Suppressor macrophage treated with lipopolysaccharide for 4 hours (primary cell): ENCODE measurements around the gene IRX3.
A peak's percentile ranks its signal among the peaks of the same experiment; 100 is the strongest.

ENCODE experiments used
- DNase-seq: peaks from one replicate; pipeline ENCODE4 v3.0.0-alpha.2; 2020

Gene IRX3

GRCh38 chr16:54286366-54287130 is at the start of gene IRX3:
Gene IRX3 (minus strand): TSS chr16:54286787. CDS start chr16:54286050, 737 bp downstream.
- DNase-seq = peak; percentile 17

- no peak for DNase-seq
Observed at GRCh38 chr16:54335230-54335629, 48.6 kb upstream of the IRX3 start.

GRCh38 chr16:54334208-54334607 is 47.6 kb upstream of the IRX3 start:
- no peak for DNase-seq

- no peak for DNase-seq
Observed at GRCh38 chr16:54331241-54332002, 44.8 kb upstream of the IRX3 start.

- no peak for DNase-seq
Observed at GRCh38 chr16:54327609-54328008, 41.0 kb upstream of the IRX3 start.

GRCh38 chr16:54326266-54326662 is 39.7 kb upstream of the IRX3 start:
- DNase-seq = no peak

GRCh38 chr16:54325616-54326265 is 39.2 kb upstream of the IRX3 start:
- DNase-seq = no peak

- no peak for DNase-seq
Observed at GRCh38 chr16:54324716-54325115, 38.1 kb upstream of the IRX3 start.

GRCh38 chr16:54320697-54321340 is 34.2 kb upstream of the IRX3 start:
- DNase-seq = no peak

- DNase-seq = no peak
Observed at GRCh38 chr16:54318941-54319340, 32.4 kb upstream of the IRX3 start.

GRCh38 chr16:54317101-54317611 is 30.6 kb upstream of the IRX3 start:
- DNase-seq = no peak

- DNase-seq = no peak
Observed at GRCh38 chr16:54316095-54316889, 29.7 kb upstream of the IRX3 start.

- DNase-seq = no peak
Observed at GRCh38 chr16:54313789-54314188, 27.2 kb upstream of the IRX3 start.

- no peak for DNase-seq
Observed at GRCh38 chr16:54312502-54312991, 26.0 kb upstream of the IRX3 start.

- no peak for DNase-seq
Observed at GRCh38 chr16:54309341-54309740, 22.8 kb upstream of the IRX3 start.

- no peak for DNase-seq
Observed at GRCh38 chr16:54305080-54305479, 18.5 kb upstream of the IRX3 start.

- no peak for DNase-seq
Observed at GRCh38 chr16:54303613-54304012, 17.0 kb upstream of the IRX3 start.

GRCh38 chr16:54297154-54297553 is 10.6 kb upstream of the IRX3 start:
- DNase-seq = no peak

GRCh38 chr16:54296543-54296942 is 10.0 kb upstream of the IRX3 start:
- DNase-seq = no peak

GRCh38 chr16:54291656-54292487 is 5.3 kb upstream of the IRX3 start:
- no peak for DNase-seq
